Ishikawa (cell line): Measurements from ENCODE around the gene DNAJC6.

Experiments
- CEBPB ChIP-seq: IDR thresholded peaks from 2 replicates; pipeline ENCODE4 v1.6.1; 2012
- CREB1 ChIP-seq: IDR thresholded peaks from 2 replicates; pipeline ENCODE4 v1.6.1; 2012; ENCODE audit warnings: low read depth
- EGR1 ChIP-seq: IDR thresholded peaks from 2 replicates; pipeline ENCODE4 v1.6.1; 2012
- EP300 ChIP-seq: IDR thresholded peaks from 2 replicates; pipeline ENCODE4 v1.6.1; 2012; ENCODE audit warnings: borderline replicate concordance
- FOXM1 ChIP-seq: IDR thresholded peaks from 2 replicates; pipeline ENCODE4 v1.6.1; 2012; ENCODE audit warnings: low read depth, borderline replicate concordance
- NFIC ChIP-seq: IDR thresholded peaks from 2 replicates; pipeline ENCODE4 v1.6.1; 2012
- RAD21 ChIP-seq: IDR thresholded peaks from 2 replicates; pipeline ENCODE4 v1.6.1; 2012; ENCODE audit warnings: low read depth
- TAF1 ChIP-seq: IDR thresholded peaks from 2 replicates; pipeline ENCODE4 v1.6.1; 2012; ENCODE audit warnings: low read depth, mild to moderate bottlenecking
- TCF12 ChIP-seq: IDR thresholded peaks from 2 replicates; pipeline ENCODE4 v1.6.1; 2012; ENCODE audit warnings: low read depth
- TEAD4 ChIP-seq: IDR thresholded peaks from 2 replicates; pipeline ENCODE4 v1.6.1; 2012
- YY1 ChIP-seq: IDR thresholded peaks from 2 replicates; pipeline ENCODE4 v1.6.1; 2012; ENCODE audit warnings: low read depth
- ZBTB7A ChIP-seq: IDR thresholded peaks from 2 replicates; pipeline ENCODE4 v1.6.1; 2012; ENCODE audit warnings: low read depth
- TF ChIP-seq, protein P1 (sequence below): IDR thresholded peaks from 2 replicates; pipeline ENCODE4 v1.6.1; 2012
- TF ChIP-seq, protein P2 (sequence below): IDR thresholded peaks from 2 replicates; pipeline ENCODE4 v1.6.1; 2012; ENCODE audit warnings: low read depth, mild to moderate bottlenecking
- TF ChIP-seq, protein P3 (sequence below): IDR thresholded peaks from 2 replicates; pipeline ENCODE4 v1.6.1; 2012

DNAJC6 gene

DNA sequence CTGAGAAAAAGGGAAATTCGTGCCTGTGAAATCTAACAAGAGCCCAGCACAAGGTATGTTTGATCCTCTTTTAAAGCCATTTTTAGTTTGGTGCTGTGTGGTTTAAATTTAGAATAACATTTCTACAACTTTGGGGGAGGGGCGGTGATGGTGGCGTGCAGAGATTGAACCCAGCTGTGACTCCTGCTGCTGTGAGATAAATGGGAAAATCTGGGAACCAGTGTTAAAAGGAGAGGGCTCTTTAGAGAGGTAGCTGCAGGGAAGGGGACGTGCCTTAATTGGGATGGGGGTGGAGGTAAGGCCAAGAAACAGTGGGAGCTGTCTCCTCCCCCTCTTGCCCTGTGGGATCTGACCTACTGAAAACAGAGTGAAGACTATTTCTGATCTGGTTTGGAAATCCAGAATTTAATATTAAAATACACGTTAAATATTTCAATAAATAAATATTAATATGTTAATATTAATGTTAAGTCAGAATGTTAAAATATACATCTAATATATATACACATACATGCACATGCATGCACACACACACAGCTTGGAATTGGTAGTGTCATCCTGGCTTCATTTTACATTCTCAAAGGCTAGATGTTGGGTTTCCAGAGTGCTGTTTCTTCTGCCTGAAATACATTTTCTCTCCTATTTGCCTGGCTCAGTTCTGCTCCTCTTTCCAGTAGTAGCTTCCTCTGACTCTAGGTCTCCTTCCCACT, 30.1 kb upstream of the DNAJC6 start:
- TF ChIP-seq RAD21 (no peak), NFIC (no peak), EGR1 (no peak), CEBPB (no peak), ZBTB7A (no peak), TEAD4 (no peak)
- TF ChIP-seq, protein P1, sequence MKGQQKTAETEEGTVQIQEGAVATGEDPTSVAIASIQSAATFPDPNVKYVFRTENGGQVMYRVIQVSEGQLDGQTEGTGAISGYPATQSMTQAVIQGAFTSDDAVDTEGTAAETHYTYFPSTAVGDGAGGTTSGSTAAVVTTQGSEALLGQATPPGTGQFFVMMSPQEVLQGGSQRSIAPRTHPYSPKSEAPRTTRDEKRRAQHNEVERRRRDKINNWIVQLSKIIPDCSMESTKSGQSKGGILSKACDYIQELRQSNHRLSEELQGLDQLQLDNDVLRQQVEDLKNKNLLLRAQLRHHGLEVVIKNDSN = no peak

DNA sequence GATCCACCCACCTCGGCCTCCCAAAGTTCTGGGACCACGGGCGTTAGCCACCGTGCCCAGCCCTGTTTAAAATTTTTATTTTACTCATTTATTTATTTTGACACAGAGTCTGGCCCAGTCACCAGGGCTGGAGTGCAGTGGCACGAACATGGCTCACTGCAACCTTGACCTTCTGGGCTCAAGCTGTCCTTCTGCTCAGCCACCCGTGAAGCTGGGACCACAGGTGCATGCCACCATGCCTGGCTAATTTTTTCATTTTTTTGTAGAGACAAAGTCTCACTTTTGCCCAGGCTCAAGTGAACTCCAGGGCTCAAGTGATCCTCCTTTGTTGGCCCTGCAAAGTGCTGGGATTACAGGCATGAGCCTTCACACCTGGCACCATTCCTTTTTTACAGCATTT, 27.5 kb upstream of the DNAJC6 start:
- TF ChIP-seq CEBPB (no peak), ZBTB7A (no peak), NFIC (no peak), TEAD4 (no peak), CREB1 (no peak), TCF12 (no peak), YY1 (no peak), FOXM1 (no peak), TAF1 (no peak), EGR1 (no peak), EP300 (no peak), RAD21 (no peak)
- TF ChIP-seq, protein P2, sequence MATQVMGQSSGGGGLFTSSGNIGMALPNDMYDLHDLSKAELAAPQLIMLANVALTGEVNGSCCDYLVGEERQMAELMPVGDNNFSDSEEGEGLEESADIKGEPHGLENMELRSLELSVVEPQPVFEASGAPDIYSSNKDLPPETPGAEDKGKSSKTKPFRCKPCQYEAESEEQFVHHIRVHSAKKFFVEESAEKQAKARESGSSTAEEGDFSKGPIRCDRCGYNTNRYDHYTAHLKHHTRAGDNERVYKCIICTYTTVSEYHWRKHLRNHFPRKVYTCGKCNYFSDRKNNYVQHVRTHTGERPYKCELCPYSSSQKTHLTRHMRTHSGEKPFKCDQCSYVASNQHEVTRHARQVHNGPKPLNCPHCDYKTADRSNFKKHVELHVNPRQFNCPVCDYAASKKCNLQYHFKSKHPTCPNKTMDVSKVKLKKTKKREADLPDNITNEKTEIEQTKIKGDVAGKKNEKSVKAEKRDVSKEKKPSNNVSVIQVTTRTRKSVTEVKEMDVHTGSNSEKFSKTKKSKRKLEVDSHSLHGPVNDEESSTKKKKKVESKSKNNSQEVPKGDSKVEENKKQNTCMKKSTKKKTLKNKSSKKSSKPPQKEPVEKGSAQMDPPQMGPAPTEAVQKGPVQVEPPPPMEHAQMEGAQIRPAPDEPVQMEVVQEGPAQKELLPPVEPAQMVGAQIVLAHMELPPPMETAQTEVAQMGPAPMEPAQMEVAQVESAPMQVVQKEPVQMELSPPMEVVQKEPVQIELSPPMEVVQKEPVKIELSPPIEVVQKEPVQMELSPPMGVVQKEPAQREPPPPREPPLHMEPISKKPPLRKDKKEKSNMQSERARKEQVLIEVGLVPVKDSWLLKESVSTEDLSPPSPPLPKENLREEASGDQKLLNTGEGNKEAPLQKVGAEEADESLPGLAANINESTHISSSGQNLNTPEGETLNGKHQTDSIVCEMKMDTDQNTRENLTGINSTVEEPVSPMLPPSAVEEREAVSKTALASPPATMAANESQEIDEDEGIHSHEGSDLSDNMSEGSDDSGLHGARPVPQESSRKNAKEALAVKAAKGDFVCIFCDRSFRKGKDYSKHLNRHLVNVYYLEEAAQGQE = no peak
- TF ChIP-seq, protein P1 = no peak
- TF ChIP-seq, protein P3, sequence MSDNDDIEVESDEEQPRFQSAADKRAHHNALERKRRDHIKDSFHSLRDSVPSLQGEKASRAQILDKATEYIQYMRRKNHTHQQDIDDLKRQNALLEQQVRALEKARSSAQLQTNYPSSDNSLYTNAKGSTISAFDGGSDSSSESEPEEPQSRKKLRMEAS = no peak

DNA sequence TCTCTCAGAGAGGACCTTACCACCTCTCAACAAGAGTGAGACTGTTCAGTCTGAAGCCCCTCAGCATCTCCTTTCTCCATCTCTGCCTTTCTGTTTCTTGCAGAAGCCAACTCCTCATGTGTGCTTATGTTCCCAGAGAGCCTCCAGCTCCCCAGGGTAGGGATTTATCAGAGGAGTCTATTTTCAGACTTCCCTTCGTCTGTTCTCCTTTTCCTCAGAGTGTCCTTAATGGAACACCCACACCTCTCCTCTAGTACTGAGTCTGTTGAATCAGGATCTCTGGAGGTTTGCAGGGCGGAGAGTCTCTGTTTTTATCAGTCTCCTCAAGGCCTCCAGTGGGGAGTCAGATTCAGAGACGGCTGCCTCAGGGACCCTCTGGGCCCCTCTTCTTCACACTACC, 25.1 kb upstream of the DNAJC6 start:
- TF ChIP-seq TCF12 (no peak), ZBTB7A (no peak), YY1 (no peak), FOXM1 (no peak), EP300 (no peak), RAD21 (no peak)
- TF ChIP-seq, protein P3 = no peak
- TF ChIP-seq, protein P1 = no peak
- TF ChIP-seq, protein P2 = no peak

DNA sequence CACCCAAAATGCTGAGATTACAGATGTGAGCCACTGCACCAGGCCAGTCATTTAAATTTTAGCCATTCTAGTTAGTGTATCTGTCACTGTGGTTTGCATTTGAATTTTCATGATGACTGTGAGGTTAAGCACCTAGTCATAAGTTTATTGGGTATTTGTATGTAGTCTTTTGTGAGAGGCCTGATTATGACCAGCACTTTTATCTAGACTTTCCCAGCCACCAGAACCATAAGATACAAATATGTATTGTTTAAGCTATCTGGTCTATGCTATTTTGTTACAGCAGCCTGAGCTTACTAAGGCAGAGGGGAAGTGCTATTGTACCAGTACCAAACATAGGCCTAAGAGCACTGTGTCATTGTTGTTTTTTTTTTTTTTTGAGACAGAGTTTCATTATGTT, 19.9 kb upstream of the DNAJC6 start:
- no peak for TF ChIP-seq YY1
- TF ChIP-seq EP300 = no peak
- TF ChIP-seq EGR1 = no peak
- TF ChIP-seq TAF1 = no peak
- TF ChIP-seq, protein P1 = no peak
- TF ChIP-seq, protein P2 = no peak
- TF ChIP-seq CREB1 = no peak
- no peak for TF ChIP-seq FOXM1
- no peak for TF ChIP-seq ZBTB7A
- no peak for TF ChIP-seq TCF12
- TF ChIP-seq RAD21 = no peak
- TF ChIP-seq, protein P3 = no peak
- no peak for TF ChIP-seq NFIC
- TF ChIP-seq CEBPB = no peak
- TF ChIP-seq TEAD4 = no peak
